MM.1S (cell line): ENCODE results near the gene RGS6.

Experiments used
- CTCF ChIP-seq: fragments of 300-600 bp; sonication (generic); IDR thresholded peaks from 2 replicates; pipeline ENCODE4 v1.5.1; 2016; ENCODE audit warnings: antibody characterized with exemption, low read length, mixed read lengths
- EZH2 ChIP-seq: fragments of 300-600 bp; sonication (generic); optimal IDR thresholded peaks from 2 replicates; pipeline ENCODE3; 2017; ENCODE audit warnings: low read depth, mild to moderate bottlenecking, antibody characterized with exemption, low read length, mixed read lengths
- EZH2phosphoT487 ChIP-seq: fragments of 300-600 bp; sonication (generic); IDR thresholded peaks from 2 replicates; pipeline ENCODE4 v1.6.1; 2018; ENCODE audit warnings: antibody characterized with exemption, low read length

- TF ChIP-seq CTCF, result no peak
- TF ChIP-seq EZH2, result no peak
- no peak for TF ChIP-seq EZH2phosphoT487
Observed at GRCh38 chr14:72513346-72513745, 581.1 kb downstream of the RGS6 start.
